OCI-LY1 (cell line): Measurements from ENCODE around the gene TCN1.

Experiments
- H2AFZ ChIP-seq: fragments of 200-600 bp; sonication (generic), shearing (Covaris generic); 2 replicates; pipeline ENCODE4 v1.6.0; 2014; ENCODE audit warnings: antibody characterized with exemption, mild to moderate bottlenecking, low read length
- H3F3A ChIP-seq: fragments of 200-600 bp; sonication (generic), shearing (Covaris generic); 2 replicates; pipeline ENCODE4 v1.6.0; 2014; ENCODE audit warnings: mild to moderate bottlenecking, antibody characterized with exemption, low read length, moderate library complexity; ENCODE audit not compliant: insufficient read depth
- H3K27ac ChIP-seq: fragments of 200-600 bp; sonication (generic); 2 replicates; pipeline ENCODE4 v1.5.1; 2014; ENCODE audit warnings: low read length, mixed run types, mild to moderate bottlenecking, low read depth; ENCODE audit not compliant: poor library complexity, severe bottlenecking
- H3K27me3 ChIP-seq: fragments of 200-600 bp; sonication (generic); 2 replicates; pipeline ENCODE4 v1.6.0; 2014; ENCODE audit warnings: antibody characterized with exemption, mild to moderate bottlenecking, low read length, moderate library complexity; ENCODE audit not compliant: insufficient read depth
- H3K36me3 ChIP-seq: fragments of 200-600 bp; sonication (generic); 2 replicates; pipeline ENCODE4 v1.6.1; 2014; ENCODE audit warnings: mild to moderate bottlenecking, antibody characterized with exemption, low read length, moderate library complexity, mixed read lengths; ENCODE audit not compliant: insufficient read depth
- H3K4me1 ChIP-seq: fragments of 200-600 bp; sonication (generic); 2 replicates; pipeline ENCODE4 v1.5.1; 2014; ENCODE audit warnings: mild to moderate bottlenecking, low read length, moderate library complexity; ENCODE audit not compliant: insufficient read depth, severe bottlenecking
- H3K4me2 ChIP-seq: fragments of 200-600 bp; sonication (generic), shearing (Covaris generic); 2 replicates; pipeline ENCODE4 v1.6.1; 2014; ENCODE audit warnings: low read length
- H3K4me3 ChIP-seq: fragments of 200-600 bp; sonication (generic); 2 replicates; pipeline ENCODE4 v1.5.1; 2014; ENCODE audit warnings: low read length, low read depth, mild to moderate bottlenecking, mixed read lengths; ENCODE audit not compliant: poor library complexity, severe bottlenecking
- H3K79me2 ChIP-seq: fragments of 200-600 bp; shearing (Covaris generic); 2 replicates; pipeline ENCODE4 v1.6.1; 2016; ENCODE audit warnings: mixed run types, low read length, mixed read lengths; ENCODE audit not compliant: insufficient read depth
- H3K9ac ChIP-seq: fragments of 200-600 bp; sonication (generic), shearing (Covaris generic); 2 replicates; pipeline ENCODE4 v1.6.1; 2014; ENCODE audit warnings: mild to moderate bottlenecking, low read length, mixed read lengths
- H3K9me2 ChIP-seq: fragments of 200-600 bp; sonication (generic), shearing (Covaris generic); 2 replicates; pipeline ENCODE4 v1.6.1; 2014; ENCODE audit warnings: low read depth, mild to moderate bottlenecking, low read length, mixed read lengths
- H3K9me3 ChIP-seq: fragments of 200-600 bp; shearing (Covaris generic); 2 replicates; pipeline ENCODE4 v1.6.1; 2014; ENCODE audit warnings: low read length, mixed read lengths
- H4K20me1 ChIP-seq: fragments of 200-600 bp; sonication (generic), shearing (Covaris generic); 2 replicates; pipeline ENCODE4 v1.6.0; 2016; ENCODE audit warnings: mild to moderate bottlenecking, low read length; ENCODE audit not compliant: insufficient read depth
- EZH2 ChIP-seq: fragments of 200-600 bp; sonication (generic), shearing (Covaris generic); IDR thresholded peaks from 2 replicates; pipeline ENCODE4 v1.8.0; 2017; ENCODE audit warnings: borderline replicate concordance, mixed run types, mild to moderate bottlenecking, antibody characterized with exemption, low read length, moderate library complexity, mixed read lengths
- TF ChIP-seq, protein P1 (sequence below): fragments of 200-600 bp; sonication (generic), shearing (Covaris generic); IDR thresholded peaks from 2 replicates; pipeline ENCODE4 v1.5.1; 2017; ENCODE audit warnings: mild to moderate bottlenecking, antibody characterized with exemption, low read length, moderate library complexity, mixed read lengths

The TCN1 gene

DNA sequence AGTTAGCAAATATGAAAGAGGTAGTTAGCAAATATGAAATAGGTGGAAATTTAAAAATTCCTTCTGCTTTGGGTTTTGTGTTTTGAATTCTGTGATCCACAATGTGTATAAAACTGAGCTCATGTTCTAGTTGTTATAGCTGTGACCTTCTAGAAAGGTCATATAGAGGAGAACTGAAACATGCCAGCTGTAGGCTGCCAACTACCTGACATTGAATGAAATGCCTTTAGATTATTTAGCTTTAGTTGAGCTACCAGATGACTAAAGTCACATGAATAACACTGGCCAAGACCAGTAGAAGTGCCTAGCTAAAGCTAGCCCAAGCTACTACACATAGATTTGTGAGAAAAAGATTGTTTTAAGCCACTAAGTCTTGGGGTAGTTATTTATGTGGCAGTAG is 5.8 kb upstream of the TCN1 start:
- no peaks in the 10 kb centered on the region for H3K4me1 ChIP-seq

DNA sequence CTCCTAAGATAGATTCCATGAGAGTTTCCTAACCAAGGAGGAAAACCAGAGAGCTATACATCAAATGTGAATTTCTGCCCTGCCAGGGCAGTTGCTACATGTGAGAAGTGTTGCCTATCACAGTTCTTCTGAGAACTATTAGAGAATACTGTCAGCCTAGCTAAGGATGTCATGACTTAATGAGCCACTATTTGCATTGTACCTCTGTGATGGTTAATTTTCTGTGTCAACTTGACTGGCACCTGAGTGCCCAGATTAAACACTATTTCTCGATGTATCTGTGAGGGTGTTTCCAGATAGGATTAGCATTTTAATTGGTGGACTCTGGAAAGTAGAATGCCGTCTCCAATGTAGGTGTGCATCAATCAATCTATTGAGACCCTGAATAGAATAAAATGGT is 1.7 kb upstream of the TCN1 start:
- no peak overlapping the region for H3K9ac ChIP-seq
- H3K9me2 ChIP-seq, result no peaks in the 10 kb centered on the region
- H4K20me1 ChIP-seq, result no peaks in the 10 kb centered on the region
- H3K27me3 ChIP-seq, result no peaks in the 10 kb centered on the region
- no peak overlapping the region for H2AFZ ChIP-seq
- H3K4me3 ChIP-seq, result no peak overlapping the region
- TF ChIP-seq, protein P1, sequence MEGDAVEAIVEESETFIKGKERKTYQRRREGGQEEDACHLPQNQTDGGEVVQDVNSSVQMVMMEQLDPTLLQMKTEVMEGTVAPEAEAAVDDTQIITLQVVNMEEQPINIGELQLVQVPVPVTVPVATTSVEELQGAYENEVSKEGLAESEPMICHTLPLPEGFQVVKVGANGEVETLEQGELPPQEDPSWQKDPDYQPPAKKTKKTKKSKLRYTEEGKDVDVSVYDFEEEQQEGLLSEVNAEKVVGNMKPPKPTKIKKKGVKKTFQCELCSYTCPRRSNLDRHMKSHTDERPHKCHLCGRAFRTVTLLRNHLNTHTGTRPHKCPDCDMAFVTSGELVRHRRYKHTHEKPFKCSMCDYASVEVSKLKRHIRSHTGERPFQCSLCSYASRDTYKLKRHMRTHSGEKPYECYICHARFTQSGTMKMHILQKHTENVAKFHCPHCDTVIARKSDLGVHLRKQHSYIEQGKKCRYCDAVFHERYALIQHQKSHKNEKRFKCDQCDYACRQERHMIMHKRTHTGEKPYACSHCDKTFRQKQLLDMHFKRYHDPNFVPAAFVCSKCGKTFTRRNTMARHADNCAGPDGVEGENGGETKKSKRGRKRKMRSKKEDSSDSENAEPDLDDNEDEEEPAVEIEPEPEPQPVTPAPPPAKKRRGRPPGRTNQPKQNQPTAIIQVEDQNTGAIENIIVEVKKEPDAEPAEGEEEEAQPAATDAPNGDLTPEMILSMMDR, result no peak
- no peak for TF ChIP-seq EZH2
- no peaks in the 10 kb centered on the region for H3K9me3 ChIP-seq
- no peaks in the 10 kb centered on the region for H3K4me1 ChIP-seq
- H3K36me3 ChIP-seq, result no peaks in the 10 kb centered on the region
- H3F3A ChIP-seq, result no peaks in the 10 kb centered on the region
- H3K79me2 ChIP-seq, result no peaks in the 10 kb centered on the region
- H3K27ac ChIP-seq, result no peak overlapping the region
- no peak overlapping the region for H3K4me2 ChIP-seq

More for the DNA sequence above, 5.8 kb upstream of the TCN1 start:
- H3K4me2 ChIP-seq, result no peak overlapping the region
- no peaks in the 10 kb centered on the region for H3K36me3 ChIP-seq
- no peak overlapping the region for H3K27ac ChIP-seq
- no peak overlapping the region for H2AFZ ChIP-seq
- H3K79me2 ChIP-seq, result no peaks in the 10 kb centered on the region
- no peak overlapping the region for H3K4me3 ChIP-seq
- TF ChIP-seq, protein P1, result no peak
- no peak for TF ChIP-seq EZH2
- no peaks in the 10 kb centered on the region for H3K27me3 ChIP-seq
- H4K20me1 ChIP-seq, result no peaks in the 10 kb centered on the region
- H3K9ac ChIP-seq, result no peak overlapping the region
- no peaks in the 10 kb centered on the region for H3K9me3 ChIP-seq
- no peaks in the 10 kb centered on the region for H3K9me2 ChIP-seq
- no peaks in the 10 kb centered on the region for H3F3A ChIP-seq

DNA sequence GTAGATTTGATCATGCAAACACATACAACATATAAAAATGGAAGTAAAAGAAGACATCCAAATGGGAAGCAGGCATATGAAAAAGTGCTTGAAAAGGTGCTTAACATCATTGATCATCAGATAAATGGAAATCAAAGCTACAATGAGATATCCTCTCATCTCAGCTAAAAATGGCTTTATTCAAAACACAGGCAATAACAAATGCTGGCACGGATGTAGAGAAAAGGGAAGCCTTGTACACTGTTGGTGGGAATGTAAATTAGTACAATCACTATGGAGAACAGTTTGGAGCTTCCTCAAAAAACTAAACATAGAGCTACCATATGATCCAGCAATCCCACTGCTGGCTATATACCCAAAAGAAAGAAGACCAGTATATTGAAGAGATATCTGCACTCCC is 549 bp upstream of the TCN1 start:
- Histone ChIP-seq H3K9ac (no peak overlapping the region), H3K9me2 (no peaks in the 10 kb centered on the region), H3K9me3 (no peaks in the 10 kb centered on the region), H3K4me1 (no peaks in the 10 kb centered on the region), H3F3A (no peaks in the 10 kb centered on the region), H3K36me3 (no peaks in the 10 kb centered on the region), H3K4me3 (no peak overlapping the region), H3K27ac (no peak overlapping the region), H3K27me3 (no peaks in the 10 kb centered on the region), H3K4me2 (no peak overlapping the region), H4K20me1 (no peaks in the 10 kb centered on the region), H2AFZ (no peak overlapping the region), H3K79me2 (no peaks in the 10 kb centered on the region)
- TF ChIP-seq, protein P1, result no peak
- no peak for TF ChIP-seq EZH2
